HG02943 (cell line): ENCODE measurements around the gene TEAD3.

Source experiments
- ATAC-seq: cut with Tn5 transposase; IDR thresholded peaks from one replicate; pipeline ENCODE4 v1.9.1; 2021; ENCODE audit warnings: mild to moderate bottlenecking, low read depth, moderate library complexity; ENCODE audit not compliant: unreplicated experiment

TEAD3 gene

GRCh38 chr6:35492974-35493284, 4.0 kb downstream of the TEAD3 start:
- ATAC-seq, result no peak

GRCh38 chr6:35492258-35492973, 4.5 kb downstream of the TEAD3 start:
- no peak for ATAC-seq

DNA sequence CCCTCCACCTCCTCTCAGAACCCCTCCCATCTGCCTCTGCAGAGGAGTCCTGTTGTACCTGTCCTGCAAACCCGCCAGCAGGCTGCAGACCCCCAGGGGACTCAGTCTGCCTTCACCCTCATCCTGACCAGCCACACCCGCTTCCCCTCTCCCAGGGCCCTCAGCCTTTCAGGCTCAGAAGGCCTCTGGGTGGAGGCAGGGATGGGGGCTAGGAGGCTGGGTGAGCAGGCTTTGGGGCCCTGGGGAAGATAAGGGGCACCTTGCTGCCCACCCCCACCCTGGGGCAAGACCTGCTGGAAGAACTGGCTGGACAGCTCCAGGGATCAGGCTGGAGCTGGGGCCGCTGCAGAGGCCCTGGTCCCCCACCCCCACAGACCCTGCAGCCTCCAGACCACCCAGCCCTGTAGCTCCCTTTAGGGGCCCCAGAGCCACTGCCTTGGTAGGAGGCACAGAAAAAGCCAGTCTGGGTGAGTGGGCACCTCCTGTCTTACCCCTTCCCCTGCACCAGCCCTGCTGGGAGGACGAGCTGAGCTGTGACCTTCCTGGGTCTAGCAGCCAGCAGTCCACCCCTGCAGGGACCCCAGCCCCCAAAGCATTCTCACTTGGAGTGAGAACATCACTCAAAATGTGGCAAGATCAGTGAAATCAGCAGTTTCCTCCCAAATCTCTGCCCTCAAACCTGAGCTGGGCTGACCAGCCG, 5.2 kb downstream of the TEAD3 start:
- ATAC-seq, result no peak

- ATAC-seq, result no peak
These were observed 5.9 kb downstream of the TEAD3 start for GRCh38 chr6:35490821-35491557.

- ATAC-seq, result no peak
These were observed 6.7 kb downstream of the TEAD3 start for GRCh38 chr6:35489995-35490791.

DNA sequence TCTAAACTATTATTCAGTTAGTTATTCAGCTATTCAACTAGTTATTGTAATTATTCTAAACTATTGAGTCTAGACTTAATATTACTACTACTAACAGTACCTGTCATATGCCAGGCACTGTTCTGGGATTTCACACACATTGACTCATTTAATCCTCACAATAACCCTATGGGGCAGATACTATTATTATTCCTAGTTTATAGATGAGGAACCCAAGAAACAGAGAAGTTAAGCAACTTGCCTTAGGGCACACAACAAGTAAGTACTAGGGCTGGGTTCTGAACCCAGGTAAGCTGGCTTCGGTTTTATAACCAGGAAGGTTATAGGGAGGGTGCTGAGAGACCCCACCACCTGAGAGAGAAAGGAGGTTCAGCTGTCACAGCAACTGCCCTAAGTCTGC, 7.8 kb downstream of the TEAD3 start:
- no peak for ATAC-seq

GRCh38 chr6:35488517-35488862, 8.4 kb downstream of the TEAD3 start:
- ATAC-seq, result no peak

DNA sequence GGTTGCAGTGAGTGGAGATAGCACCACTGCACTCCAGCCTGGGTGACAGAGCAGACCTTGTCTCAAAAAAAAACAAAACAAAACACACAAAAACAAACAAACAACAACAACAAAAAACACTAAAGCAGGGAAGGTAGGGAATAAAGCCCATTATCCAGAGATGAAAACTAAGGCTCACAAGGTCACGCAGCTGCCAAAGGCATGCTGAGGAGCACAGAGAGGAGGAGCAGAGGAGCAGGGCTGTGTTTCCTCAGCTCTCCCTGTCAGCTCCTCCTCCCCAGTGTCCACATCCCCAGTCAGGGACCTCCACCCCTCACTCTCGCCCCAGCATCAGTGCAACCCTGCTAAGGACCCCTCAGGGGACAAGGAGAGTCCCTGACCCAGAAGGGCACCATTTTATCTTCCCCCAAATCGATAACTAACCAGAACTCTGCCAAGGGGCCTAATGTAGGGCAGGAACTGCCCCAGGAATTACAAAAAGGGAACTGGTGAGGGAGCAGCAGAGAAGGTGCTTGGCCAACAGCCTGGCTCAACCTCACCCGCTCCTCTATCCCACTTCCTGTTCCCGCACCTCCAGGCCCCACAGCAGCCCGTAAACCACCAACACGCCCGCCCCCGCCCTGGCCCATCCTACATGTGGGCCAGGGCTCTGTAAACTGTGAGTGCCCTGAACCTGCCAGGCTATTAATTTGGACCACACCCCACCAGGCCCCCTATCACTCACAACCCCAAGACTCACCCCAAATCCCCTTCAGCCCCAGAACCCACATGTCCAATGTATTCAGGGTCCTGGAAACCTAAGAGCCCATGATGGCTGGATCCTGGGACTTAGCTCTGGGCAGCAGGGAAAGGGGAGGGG, 9.0 kb downstream of the TEAD3 start:
- no peak for ATAC-seq

- no peak for ATAC-seq
These were observed 10.6 kb downstream of the TEAD3 start for GRCh38 chr6:35486005-35486925.

GRCh38 chr6:35485402-35485877, 11.4 kb downstream of the TEAD3 start:
- no peak for ATAC-seq

DNA sequence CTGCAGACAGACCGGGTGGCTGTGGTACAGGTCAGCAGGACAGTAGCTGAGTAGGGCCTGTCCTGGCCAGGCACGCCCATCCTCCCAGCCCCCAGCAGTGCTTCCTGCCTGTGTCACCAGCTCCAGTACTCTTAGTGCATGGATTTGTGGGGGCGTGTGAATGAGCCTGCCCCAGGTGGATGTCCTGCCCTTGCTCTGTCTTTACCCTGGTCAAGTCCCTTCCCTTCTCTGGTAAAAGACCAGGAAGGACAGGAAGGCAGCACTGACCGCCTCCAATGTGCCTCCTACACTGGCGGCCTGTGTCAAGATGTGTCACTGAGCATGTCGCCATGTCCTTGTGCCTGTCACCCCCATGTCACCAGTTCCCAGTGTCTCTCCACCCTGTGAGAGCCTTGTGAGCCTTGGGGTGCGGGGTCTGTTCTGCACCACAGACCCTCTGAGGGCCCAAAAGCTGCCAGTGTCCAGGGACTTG, 11.9 kb downstream of the TEAD3 start:
- no peak for ATAC-seq

DNA sequence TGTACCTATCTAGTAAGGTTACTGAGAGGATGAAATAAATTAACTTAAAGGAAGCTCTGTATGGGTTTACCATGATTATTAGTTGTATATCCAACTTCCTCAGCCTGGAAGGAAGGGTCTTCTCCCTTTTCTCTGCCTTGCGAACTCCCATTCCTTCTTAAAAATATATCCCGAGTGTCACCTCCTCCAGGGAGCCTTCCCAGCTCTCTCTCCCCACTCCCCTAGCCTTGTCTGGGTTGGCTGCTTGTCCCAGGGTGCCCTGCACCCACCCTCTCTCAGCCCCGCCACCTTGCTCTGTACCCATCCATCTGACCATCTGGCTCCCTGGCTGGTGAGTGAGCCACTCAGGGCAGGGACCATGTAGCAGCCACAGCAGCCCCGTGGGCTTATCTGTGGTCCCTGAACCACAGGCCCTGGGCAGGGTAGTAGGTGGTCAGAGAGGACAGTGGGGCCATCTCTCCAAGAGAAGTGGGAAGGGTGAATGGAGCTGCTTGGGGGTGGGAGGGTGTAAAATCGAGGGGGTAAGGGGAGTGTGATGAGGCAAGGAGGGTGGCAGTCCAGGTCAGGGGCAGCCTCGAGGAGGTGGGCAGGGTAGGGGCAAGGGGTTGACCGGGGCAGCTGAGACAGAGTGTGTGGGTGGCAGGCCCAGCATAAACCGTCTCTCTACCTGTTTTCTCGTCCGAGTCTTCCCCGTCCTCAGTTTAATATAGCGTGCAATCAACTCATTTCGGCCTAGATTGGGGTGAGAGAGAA, 12.8 kb downstream of the TEAD3 start:
- ATAC-seq, result no peak

DNA sequence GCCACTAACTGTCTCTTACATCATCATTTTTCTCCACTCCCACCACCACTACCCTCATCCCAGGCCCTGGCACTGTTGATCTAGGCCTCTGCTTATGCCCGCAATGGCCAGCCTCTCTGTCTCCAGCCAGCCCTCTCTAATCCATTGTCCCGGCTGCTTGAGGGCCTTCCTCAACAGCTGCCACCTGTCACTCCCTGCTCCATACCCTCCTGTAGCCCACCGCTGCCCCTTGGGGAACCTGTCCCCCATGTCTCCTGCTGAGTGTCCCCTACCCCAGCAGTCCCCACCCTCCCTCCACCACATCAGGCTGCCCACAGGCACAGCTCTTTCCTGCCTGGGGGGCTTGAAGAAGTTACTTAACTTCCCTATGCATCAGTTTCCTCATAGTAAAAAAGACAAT, 13.4 kb downstream of the TEAD3 start:
- no peak for ATAC-seq

GRCh38 chr6:35483062-35483461, 13.8 kb downstream of the TEAD3 start:
- ATAC-seq, result no peak

- no peak for ATAC-seq
These were observed 15.7 kb downstream of the TEAD3 start for GRCh38 chr6:35481226-35481625.

DNA sequence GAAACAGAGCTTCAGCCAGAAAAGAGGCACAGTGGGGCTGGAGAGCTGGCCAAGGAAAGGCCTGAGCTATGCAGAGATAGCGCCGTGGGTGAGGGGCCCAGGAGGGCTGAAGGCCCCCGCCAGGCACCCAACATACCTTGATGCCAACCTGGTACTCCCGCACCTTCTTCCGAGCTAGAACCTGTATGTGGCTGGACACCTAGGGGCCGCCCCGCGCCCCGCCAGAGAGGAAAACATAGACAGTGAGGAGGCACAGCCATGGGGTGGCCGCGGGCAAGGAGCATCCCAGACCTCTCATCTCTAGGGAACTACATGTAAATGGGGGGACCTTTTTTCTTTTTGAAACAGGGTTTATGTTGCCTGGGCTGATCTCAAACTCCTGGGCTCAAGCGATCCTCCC, 16.7 kb downstream of the TEAD3 start:
- no peak for ATAC-seq

- no peak for ATAC-seq
These were observed 18.6 kb downstream of the TEAD3 start for GRCh38 chr6:35478259-35478658.

GRCh38 chr6:35477551-35478179, 19.2 kb downstream of the TEAD3 start:
- ATAC-seq, result no peak
